ENCODE results near the gene CCDC54. TPM values are rescaled to one million over a fixed set of nuclear protein-coding genes. Genes with fewer than 3 reads are reported as not detected.
A peak's percentile ranks its signal among the peaks of the same experiment; 100 is the strongest.

Gene CCDC54
- polyA plus RNA-seq, 3 donors = 0.11 to 0.17 (median 0.17) TPM

GRCh38 chr3:107421170-107421792 is 44.0 kb downstream of the CCDC54 start:
- DNase-seq (ENCODE audit: extremely low read depth in 1 of 11, low read depth in 9 of 11, low spot score in 4 of 11) = peak in 7 of 11 donors; percentile 42 to 73 (median 53)

GRCh38 chr3:107421881-107422280 is 44.6 kb downstream of the CCDC54 start:
- DNase-seq (ENCODE audit: extremely low read depth in 1 of 11, low read depth in 9 of 11, low spot score in 4 of 11) = no peak

GRCh38 chr3:107425033-107425432 is 47.8 kb downstream of the CCDC54 start:
- no peak for DNase-seq (ENCODE audit: extremely low read depth in 1 of 11, low read depth in 9 of 11, low spot score in 4 of 11)

- no peak for DNase-seq (ENCODE audit: extremely low read depth in 1 of 11, low read depth in 9 of 11, low spot score in 4 of 11)
Observed at GRCh38 chr3:107426223-107426622, 49.0 kb downstream of the CCDC54 start.

Other genes starting within 250 kb of the CCDC54 start
- 10 to 100 TPM; 66.2 to 76.0 (median 73.4) TPM for gene BBX, start 145.5 kb downstream of the CCDC54 start, polyA plus RNA-seq (ENCODE audit: insufficient read length in 3 of 3)